ENCODE data around the gene NUP62.

The NUP62 gene

GRCh38 chr19:49864890-49865289 lies 64.4 kb downstream of the NUP62 start:
- no peak for DNase-seq

- DNase-seq, result no peak
These were observed 65.4 kb downstream of the NUP62 start for GRCh38 chr19:49863935-49864320.

- no peak for DNase-seq
These were observed 65.9 kb downstream of the NUP62 start for GRCh38 chr19:49863254-49863934.

- no peak for DNase-seq
These were observed 66.7 kb downstream of the NUP62 start for GRCh38 chr19:49862391-49863253.

GRCh38 chr19:49861541-49862378 lies 67.5 kb downstream of the NUP62 start:
- no peak for DNase-seq

- no peak for DNase-seq
These were observed 68.2 kb downstream of the NUP62 start for GRCh38 chr19:49861107-49861506.

GRCh38 chr19:49860336-49861102 lies 68.8 kb downstream of the NUP62 start:
- DNase-seq, result no peak

GRCh38 chr19:49859682-49860335 lies 69.5 kb downstream of the NUP62 start:
- DNase-seq, result no peak

- no peak for DNase-seq
These were observed 71.0 kb downstream of the NUP62 start for GRCh38 chr19:49858088-49858985.

GRCh38 chr19:49857838-49858087 lies 71.5 kb downstream of the NUP62 start:
- DNase-seq, result no peak

- no peak for DNase-seq
These were observed 72.1 kb downstream of the NUP62 start for GRCh38 chr19:49857061-49857837.
